KMS-11 (cell line): ENCODE results near the gene CA9.

Source experiments
- H2AFZ ChIP-seq: fragments of 200-600 bp; sonication (generic); 2 replicates; pipeline ENCODE4 v1.6.1; 2016; ENCODE audit warnings: antibody characterized with exemption, mixed run types, low read depth
- H3K27ac ChIP-seq: fragments of 200-600 bp; sonication (generic); 2 replicates; pipeline ENCODE4 v1.6.1; 2016; ENCODE audit warnings: mild to moderate bottlenecking, mixed run types
- H3K27me3 ChIP-seq: fragments of 200-600 bp; sonication (generic); 2 replicates; pipeline ENCODE4 v1.6.1; 2017; ENCODE audit warnings: mild to moderate bottlenecking, low read depth, mixed run types, moderate library complexity; ENCODE audit not compliant: insufficient read depth
- H3K36me3 ChIP-seq: fragments of 200-600 bp; sonication (generic); 2 replicates; pipeline ENCODE4 v1.6.1; 2017; ENCODE audit warnings: mild to moderate bottlenecking, mixed run types; ENCODE audit not compliant: insufficient read depth
- H3K4me1 ChIP-seq: fragments of 200-600 bp; sonication (generic); 2 replicates; pipeline ENCODE4 v1.6.1; 2016; ENCODE audit warnings: mild to moderate bottlenecking, low read depth, mixed run types; ENCODE audit not compliant: poor library complexity, severe bottlenecking
- H3K4me2 ChIP-seq: fragments of 200-600 bp; sonication (generic); 2 replicates; pipeline ENCODE4 v1.7.0; 2016; ENCODE audit warnings: mild to moderate bottlenecking, mixed run types
- H3K4me3 ChIP-seq: fragments of 200-600 bp; sonication (generic); IDR thresholded peaks from 2 replicates; pipeline ENCODE4 v1.6.1; 2017; ENCODE audit warnings: low read depth, low read length, mixed read lengths; ENCODE audit not compliant: insufficient read depth
- H3K79me2 ChIP-seq: fragments of 200-600 bp; sonication (generic); 2 replicates; pipeline ENCODE4 v1.6.1; 2016; ENCODE audit warnings: low read depth, mixed run types; ENCODE audit not compliant: insufficient read depth
- H3K9ac ChIP-seq: fragments of 200-600 bp; sonication (generic); 2 replicates; pipeline ENCODE4 v1.6.1; 2016; ENCODE audit warnings: mild to moderate bottlenecking, mixed run types
- H4K20me1 ChIP-seq: fragments of 200-600 bp; sonication (generic); 2 replicates; pipeline ENCODE4 v1.6.1; 2016; ENCODE audit warnings: mild to moderate bottlenecking, mixed run types; ENCODE audit not compliant: insufficient read depth
- CTCF ChIP-seq: fragments of 200-600 bp; sonication (generic); conservative IDR thresholded peaks from 2 replicates; pipeline ENCODE4 v1.6.1; 2017; ENCODE audit warnings: low read depth, mild to moderate bottlenecking, antibody characterized with exemption, low read length, moderate library complexity, mixed read lengths

Gene CA9

GRCh38 chr9:35708146-35708545 is 34.4 kb downstream of the CA9 start:
- Histone ChIP-seq H2AFZ (no peak overlapping the region), H3K79me2 (no peaks in the 10 kb centered on the region), H3K4me3 (no peak overlapping the region), H3K4me2 (no peak overlapping the region), H3K27ac (no peak overlapping the region), H3K27me3 (no peaks in the 10 kb centered on the region), H3K4me1 (peaks cover 11% of the 10 kb centered on the region), H3K36me3 (no peaks in the 10 kb centered on the region), H3K9ac (no peak overlapping the region), H4K20me1 (no peaks in the 10 kb centered on the region)
- TF ChIP-seq CTCF = no peak

- Histone ChIP-seq H3K27me3 (no peaks in the 10 kb centered on the region), H3K79me2 (no peaks in the 10 kb centered on the region), H3K4me1 (peaks cover 11% of the 10 kb centered on the region), H3K4me2 (no peak overlapping the region), H3K4me3 (no peak overlapping the region), H3K36me3 (no peaks in the 10 kb centered on the region), H4K20me1 (no peaks in the 10 kb centered on the region), H3K9ac (no peak overlapping the region), H2AFZ (no peak overlapping the region), H3K27ac (no peak overlapping the region)
- no peak for TF ChIP-seq CTCF
Measured at GRCh38 chr9:35710818-35711500, 37.2 kb downstream of the CA9 start.

GRCh38 chr9:35711501-35712428 is 38.0 kb downstream of the CA9 start:
- TF ChIP-seq CTCF = no peak
- no peaks in the 10 kb centered on the region for H3K27me3 ChIP-seq
- H3K79me2 ChIP-seq = no peaks in the 10 kb centered on the region
- H3K27ac ChIP-seq = no peak overlapping the region
- H2AFZ ChIP-seq = no peak overlapping the region
- H3K4me1 ChIP-seq = peaks cover 11% of the 10 kb centered on the region
- H3K9ac ChIP-seq = no peak overlapping the region
- no peak overlapping the region for H3K4me3 ChIP-seq
- no peak overlapping the region for H3K4me2 ChIP-seq
- H3K36me3 ChIP-seq = no peaks in the 10 kb centered on the region
- no peaks in the 10 kb centered on the region for H4K20me1 ChIP-seq

GRCh38 chr9:35712762-35713400 is 39.2 kb downstream of the CA9 start:
- no peak overlapping the region for H2AFZ ChIP-seq
- no peaks in the 10 kb centered on the region for H3K27me3 ChIP-seq
- H3K79me2 ChIP-seq = no peaks in the 10 kb centered on the region
- H3K9ac ChIP-seq = no peak overlapping the region
- H3K27ac ChIP-seq = no peak overlapping the region
- H3K4me2 ChIP-seq = no peak overlapping the region
- peaks cover 11% of the 10 kb centered on the region for H3K4me1 ChIP-seq
- no peaks in the 10 kb centered on the region for H4K20me1 ChIP-seq
- no peak overlapping the region for H3K4me3 ChIP-seq
- no peak for TF ChIP-seq CTCF
- peaks cover 3% of the 10 kb centered on the region; the same call in 1 of the 2 replicates for H3K36me3 ChIP-seq
